Amniotic stem cell (primary cell): ENCODE results near the gene NKAIN2.

Source experiments
- DNase-seq: peaks from one replicate; lab custom pipeline; 2025; lab: John Stamatoyannopoulos, UW

The NKAIN2 gene

DNA sequence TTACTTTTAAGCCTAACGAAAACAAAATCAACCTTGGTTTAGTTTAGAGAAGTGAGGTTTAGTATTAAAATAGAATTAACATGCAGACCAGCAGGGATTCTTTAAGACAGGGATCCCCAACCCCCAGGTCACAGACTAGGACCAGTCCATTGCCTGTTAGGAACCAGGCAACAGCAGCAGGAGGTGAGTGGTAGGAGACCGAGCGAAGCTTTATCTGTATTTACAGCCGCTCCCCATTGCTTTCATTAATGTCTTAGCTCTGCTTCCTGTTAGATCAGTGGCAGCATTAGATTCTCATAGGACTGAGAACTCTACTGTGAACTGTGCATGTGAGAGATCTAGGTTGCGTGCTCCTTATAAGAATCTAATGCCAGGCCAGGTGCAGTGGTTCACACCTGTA lies 225.9 kb downstream of the NKAIN2 start:
- DNase-seq, result no peak

DNA sequence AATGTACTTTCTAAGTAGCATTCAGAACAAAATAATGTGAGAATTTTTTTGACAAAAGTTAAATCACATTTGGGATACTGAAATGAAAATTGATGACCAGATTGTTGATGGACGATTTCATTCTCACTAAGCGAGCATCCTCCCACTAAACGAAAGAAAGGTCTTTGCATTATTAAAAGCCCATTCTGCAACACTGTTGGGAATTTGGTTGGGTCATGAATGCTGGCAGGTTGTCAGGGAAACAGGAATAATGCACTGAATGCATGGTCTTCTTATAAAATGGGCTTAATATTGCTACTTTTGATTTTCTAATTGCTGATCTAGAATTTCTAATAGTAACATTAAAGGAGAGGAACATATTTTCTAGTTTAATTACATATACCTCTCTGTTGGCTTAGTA lies 229.8 kb downstream of the NKAIN2 start:
- DNase-seq, result no peak

DNA sequence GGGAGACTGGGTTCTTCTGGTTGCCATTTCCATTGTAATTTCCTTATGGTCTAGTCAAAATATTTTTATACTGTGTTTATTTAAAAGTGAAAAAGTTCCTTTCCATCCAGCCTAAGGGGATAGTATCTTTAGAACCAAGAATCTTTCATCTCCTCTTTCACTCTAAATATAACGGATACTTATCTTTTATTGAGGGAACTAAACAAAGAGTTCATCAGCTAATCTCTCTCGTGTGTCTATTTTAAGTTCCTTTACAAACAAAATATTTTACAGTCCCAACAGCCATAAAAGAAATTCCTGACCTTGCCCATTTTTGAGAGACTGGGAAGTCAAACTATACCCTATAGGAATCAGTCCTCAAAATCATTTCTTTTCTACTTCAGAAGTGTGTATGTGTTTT lies 232.7 kb downstream of the NKAIN2 start:
- no peak for DNase-seq

DNA sequence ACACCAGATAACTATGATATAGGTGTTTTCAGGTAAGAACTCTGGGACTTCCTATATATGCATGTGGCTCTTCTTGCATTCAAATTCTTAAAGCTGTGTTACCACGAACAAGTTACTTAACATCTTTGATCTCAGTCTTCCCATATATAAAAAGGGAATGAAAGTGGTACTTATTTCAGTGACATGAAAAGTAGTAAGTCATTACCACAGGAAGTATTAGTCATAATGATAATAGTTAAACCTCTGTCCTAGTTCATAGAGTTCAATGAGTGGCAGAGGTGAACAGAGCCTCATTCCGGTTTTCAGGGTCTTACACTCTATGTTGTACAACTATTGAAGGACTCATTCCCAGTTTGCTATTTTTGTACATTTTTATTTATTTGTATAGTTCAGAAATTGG lies 237.0 kb downstream of the NKAIN2 start:
- DNase-seq, result no peak

DNA sequence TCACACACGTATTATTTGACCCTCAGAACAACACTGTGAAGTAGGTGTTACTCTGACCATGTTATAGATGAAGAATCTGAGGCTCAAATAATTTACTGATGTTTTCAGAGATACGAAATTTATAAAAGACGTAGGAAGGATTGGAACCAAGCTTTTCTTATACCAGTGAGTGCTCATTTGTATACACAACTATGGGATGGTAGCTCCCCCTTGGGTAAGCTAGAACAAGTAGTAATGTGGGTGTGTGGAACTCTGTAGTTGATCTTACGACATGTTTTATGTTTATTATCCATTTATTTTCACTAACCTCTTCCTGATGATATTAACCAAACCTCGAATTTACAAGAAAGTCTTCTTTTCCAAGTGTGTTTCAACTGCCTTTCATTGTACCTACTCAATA lies 248.5 kb downstream of the NKAIN2 start:
- no peak for DNase-seq

DNA sequence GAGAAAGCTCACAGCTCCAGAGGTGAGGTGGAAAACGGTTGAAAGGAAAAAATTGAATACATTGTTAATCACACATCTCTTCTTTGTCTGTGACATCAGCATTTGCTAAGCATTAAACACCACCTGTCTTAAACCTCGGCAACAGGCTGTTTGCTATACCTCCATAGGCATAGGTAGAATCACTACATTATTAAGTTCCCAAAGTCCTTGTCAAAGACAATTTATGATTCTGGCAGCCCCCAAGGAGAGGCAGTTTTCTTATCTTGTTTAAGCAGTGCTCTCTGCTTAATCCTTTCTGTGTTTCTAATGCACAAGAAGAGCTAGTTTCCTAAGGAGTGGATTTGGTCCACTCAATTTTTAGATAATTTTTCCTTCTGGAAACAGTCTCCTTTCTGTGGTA lies 249.7 kb downstream of the NKAIN2 start:
- DNase-seq, result no peak

DNA sequence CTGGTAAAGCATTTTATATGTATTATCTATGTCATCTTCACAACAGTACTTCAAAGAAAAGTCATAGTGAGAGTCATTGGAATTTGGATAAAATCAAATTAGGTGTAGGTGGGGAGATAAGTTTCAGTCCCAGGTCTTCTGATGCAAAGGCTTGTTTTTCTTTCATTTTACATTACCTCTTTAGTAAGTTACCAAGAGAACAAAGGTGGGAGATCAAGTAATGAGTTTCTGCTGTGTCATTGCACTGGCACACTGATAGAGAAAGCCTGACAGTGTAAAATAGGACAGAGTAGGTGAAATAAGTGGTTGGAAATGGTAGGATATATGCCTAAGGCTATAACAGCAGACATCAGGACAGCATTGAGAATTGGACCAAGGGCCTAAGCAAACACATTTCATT lies 250.4 kb downstream of the NKAIN2 start:
- no peak for DNase-seq

DNA sequence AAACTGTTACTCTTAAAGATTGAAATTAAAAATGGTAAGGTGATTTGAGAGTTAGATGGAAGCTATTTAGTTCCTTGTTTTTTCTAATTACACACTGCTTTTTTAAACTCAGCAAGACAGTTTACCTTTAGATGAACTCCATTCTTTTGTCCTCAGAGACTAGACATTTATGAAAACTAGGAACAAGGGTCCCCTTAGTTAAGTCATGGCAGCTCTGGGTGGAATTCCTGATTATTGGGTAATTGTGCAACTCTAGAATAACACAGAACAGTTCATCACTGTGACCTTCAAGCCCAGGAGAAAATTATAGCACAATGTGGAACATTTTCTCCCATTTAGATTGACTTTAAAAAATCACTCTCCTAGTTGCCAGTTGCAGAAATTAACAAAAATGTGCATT lies 251.7 kb downstream of the NKAIN2 start:
- DNase-seq, result no peak

DNA sequence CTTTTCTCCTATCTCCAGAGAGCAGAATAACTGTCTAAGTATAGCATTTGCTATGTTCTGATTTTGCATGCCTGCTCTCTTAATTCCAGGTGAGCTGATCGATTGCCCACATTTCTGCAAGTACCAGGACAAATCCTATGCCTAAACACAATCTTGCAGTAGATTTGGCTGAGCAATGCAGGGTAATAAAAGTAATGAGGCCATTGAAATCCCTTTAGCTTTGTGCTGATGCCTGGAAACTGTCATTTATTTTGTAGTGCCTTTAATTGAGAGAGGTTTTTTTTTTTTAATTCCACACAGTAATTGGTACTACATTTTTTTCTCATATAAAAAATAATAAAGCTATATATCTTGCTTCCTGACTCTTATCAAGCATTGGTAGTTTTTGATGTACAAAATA lies 252.3 kb downstream of the NKAIN2 start:
- DNase-seq, result no peak

DNA sequence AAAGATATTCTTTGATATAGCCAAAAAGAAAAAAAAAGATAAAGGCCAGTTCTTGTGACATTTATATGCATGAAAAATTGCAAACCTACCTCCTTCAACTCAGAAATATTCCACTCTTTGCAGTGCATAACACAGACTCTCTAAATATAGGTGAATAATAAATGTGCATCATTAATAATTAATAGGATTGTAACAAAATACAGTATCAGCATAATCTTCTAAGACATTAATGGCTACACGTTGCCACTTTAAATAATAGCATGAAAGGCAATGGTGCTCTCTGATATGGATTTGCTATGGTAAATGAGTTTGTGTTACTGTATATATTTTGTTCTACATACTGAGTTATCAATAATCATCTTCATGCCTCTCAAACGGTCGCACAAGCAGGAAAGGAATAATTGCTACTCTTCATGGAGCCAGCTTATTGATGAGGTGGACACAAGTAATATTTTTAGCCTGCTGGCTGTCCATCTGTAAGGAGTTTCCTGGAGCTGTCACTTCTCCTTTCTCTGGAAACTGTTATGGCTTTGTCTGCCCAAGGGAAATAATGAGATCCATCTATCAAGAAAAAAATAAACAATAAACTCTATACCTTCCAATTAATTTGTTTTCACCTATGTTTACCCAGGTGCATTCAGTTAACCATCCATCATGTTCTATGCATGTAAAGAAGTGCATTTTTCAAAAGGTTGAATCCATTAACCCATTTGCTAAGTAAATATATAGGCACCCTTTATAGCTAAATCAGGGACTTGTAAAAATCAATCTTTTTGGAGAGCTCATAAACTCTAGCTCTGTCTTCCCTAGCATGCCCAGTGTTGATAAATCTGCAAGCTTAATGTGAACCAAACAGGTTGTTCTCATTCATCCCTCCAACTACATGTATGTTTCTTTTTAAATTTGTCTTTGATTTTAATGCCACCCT lies 253.0 kb downstream of the NKAIN2 start:
- no peak for DNase-seq

DNA sequence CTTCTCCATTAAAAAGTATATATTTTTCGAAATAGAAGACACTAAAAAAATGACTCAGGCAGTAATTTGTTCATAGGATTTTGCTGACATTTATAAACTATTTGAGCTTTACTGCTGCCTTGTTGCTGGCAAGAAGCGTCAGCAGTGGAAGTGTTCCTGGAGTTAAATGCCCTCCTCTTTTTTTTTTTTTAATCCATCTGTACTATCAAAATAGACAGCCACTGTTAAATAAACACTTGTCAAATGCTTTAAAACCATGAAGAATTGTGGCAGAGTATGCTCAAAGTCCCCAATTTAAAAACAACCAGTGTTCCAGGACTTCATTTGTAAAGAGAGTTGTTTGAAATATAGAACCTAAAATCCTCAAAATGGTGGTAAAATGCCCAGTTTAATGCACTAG lies 253.8 kb downstream of the NKAIN2 start:
- DNase-seq, result no peak

DNA sequence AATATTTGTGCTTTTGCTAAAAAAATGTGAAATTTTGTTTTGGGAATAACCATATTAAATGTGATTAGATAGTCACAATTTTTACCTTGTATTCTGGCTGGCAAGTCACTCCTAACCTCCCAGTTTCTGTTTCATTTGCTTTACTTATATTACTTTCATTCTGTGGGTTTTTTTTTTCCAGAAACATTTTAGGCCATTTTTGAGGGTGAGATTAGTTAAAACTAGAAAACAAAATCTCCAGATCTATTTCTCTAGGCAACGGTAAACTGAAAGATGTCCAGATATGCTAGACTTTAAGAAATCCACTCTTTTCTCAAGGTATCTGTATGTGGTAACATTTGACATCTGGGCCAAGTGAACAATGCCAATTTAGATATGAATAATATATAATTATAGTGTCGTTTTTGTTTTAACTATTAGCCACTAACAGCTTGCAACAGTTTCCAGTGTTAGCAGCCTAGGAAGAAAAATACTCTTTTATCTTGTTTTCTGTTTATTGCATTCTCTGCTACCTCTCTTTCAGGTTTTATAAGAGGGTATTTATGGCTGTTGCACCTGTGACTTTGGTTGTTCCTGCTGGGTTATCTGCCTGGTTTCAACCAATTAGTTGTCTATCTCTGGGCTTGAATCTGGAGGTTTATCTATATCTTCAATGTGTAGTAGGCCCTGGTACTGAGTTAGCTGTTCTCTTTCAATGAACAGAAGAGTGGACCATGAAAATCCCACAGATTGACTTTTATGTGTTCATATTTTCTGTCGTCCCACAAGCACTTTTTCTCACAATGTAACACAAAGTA lies 260.9 kb downstream of the NKAIN2 start:
- no peak for DNase-seq

DNA sequence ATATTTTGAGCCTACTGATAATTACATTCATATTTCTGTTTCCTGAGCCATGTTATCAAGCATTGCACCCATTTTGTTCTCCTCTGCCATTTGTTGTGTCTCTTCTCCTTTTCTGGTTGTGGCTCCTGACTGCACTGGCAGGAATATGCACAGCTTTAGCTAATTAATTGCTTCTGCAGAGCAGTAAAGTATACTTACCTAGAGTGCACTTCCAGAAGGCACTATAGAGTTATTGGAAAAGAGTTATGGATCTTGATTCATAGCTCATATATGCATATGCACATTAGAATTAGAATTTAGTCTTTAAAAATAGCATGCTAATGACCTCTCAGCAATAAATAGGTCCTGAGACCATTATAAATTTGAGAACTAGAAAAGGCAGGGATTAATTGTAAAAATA lies 262.6 kb downstream of the NKAIN2 start:
- DNase-seq, result no peak

DNA sequence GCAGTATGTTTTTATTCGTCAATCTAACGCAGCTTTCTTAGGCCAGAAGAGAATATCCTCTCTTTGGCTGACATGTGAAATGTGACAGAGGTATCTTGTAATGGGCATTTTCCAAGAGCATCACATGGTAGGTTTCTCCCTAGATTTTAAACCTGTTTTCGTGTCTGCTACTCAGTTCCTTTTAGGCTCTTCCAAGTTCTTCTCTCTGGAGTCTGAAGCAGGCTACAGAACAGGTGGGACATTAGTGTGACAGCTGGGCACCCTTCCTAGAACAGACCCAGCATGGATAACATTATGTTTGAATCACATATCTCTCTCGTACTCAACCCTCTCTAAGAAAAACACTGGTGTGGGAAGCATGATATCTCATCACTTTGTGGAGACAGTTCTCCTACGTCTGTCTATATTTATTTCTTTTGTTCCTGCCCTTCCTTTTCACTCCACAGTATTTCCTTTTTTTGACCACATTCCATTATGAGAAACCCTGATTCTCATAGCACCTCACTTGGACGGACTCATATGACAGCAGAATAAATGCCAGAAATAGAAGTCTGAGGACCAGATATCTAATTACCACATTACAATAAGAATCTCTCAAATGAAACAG lies 263.4 kb downstream of the NKAIN2 start:
- DNase-seq, result no peak

DNA sequence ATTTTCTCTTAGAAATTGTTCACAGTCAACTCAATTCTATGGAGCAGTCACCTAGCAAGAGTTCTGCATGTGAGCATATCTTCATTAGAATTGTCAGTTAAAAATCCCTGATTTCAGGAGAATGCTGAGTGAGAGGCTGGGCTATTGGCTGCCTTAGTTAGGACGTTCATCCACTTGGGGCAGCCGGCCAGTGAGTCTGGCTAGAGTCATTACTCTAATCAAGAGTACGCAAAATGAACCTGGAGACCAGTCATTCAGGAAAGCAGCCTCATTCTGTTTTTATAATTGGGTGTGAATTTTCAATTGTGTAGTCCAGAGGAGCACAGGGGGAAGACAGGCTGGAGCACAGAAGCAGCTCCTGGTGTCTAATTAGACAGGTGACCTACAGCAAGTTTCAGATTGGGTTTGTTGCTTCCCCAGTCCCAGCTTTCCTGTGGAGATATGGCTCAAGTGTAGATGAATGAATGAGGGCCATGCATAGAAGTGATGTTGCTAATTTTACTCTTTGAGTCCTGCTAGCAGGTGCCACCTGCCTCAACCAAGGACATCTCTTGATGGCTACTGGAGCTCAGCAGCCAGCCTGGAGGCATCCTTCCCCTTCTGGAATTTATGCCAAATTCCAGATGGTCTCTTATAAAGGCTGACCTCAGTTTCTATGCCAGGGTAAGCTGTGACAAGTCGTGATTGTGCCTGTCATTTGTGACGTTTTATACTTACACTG lies 265.7 kb downstream of the NKAIN2 start:
- no peak for DNase-seq

DNA sequence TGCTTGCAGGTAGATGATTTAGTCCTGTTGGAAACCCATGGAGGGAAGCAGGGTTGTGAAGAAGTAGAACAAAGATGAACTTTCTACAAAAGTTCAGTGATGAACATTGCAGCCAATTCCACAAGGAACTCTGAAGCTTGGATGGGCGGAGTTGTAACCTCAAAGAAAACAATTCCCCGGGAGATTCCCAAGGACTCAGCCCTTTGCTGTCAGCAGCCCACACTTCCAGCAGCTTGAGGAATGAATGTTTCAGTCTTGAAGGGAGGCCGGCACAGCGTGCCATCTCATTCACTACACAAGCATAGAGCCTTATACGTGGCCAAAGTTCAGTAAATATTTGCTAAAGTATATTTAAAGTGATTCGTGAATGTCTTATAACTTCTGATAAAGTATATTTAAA lies 269.4 kb downstream of the NKAIN2 start:
- no peak for DNase-seq

DNA sequence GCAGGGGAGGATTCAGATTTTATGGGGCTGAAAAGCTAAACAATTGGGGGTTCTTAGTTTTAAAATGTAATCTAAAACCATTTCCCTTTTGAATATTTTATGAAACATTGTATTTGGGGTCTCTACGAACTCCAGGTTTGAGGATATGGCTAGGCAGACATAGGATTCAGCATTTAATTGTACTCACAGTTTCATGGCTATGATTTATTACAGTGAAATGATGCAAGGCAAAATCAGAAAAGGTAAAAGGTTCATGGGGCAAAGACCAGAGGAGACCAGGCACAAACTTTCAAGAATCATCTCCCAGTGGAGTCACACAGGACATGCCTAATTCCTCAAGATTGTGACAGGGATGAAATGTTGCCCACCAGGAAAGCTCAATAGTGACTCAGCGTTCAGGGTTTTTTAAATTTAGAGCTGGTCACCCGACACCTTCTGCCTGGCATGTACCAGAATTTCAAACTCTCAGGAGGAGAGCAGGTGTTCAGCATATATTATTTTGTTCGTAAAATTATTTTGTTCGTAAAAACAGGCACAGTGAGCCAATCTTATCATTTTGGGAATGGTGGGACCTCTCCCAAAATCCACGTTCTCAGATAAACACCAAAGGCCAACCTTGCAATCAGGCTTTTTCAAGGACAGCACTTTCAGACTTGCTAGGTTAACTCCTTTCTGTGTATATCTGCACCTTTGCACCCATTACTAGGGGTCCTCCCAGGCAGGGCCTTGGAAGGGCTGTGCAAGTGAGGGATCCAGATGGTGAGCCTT lies 270.3 kb downstream of the NKAIN2 start:
- DNase-seq, result no peak

DNA sequence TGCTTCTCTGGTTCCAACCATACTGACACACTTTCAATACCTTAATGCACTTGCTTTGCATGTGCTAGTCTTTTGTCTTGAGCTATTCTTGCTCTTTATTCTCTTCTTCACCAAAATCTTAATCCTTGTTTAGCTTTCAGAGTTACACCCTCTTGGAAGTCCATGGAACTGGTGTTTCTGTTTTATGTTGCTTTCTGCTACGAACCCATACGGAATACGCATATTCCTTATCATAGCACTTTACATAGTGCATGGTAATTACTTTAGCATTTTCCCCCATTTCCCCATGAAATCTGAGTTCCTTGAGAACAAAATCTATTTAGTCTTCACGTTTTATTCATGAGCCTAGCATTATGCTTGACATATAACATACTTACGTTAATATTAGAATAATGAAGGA lies 270.9 kb downstream of the NKAIN2 start:
- no peak for DNase-seq

DNA sequence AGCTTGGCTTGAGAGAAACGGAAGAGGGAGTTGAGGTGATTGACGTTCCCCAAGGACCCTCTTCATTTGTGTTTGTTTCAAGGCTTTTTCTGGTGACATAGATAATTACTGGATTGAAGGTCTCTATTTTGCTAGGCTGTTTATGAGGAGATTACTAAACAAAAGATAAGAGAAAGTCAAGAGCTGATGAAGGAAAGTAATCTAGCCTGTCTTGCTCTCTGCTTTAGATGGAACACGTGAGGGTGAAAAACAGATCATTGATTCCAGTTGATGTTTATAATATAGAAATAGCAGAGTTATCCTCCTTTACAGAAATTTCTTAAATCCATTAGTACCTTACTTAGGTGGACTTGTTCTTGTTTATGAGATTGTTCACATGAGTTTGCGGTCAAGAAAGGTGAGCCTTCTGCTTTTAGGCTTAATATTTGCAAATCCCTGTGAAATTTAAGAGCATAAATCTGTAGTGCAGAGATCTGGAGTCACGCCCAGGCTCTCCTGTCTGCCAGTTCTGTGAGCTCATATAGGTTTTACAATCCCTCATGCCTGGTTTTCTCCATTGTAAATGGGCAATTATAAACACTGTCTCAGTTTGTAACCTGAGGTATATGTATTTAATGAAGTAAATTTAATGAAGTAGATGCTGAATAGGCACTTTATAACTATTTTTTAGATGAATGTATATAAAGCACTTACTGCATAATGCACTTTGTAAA lies 272.8 kb downstream of the NKAIN2 start:
- DNase-seq, result no peak

DNA sequence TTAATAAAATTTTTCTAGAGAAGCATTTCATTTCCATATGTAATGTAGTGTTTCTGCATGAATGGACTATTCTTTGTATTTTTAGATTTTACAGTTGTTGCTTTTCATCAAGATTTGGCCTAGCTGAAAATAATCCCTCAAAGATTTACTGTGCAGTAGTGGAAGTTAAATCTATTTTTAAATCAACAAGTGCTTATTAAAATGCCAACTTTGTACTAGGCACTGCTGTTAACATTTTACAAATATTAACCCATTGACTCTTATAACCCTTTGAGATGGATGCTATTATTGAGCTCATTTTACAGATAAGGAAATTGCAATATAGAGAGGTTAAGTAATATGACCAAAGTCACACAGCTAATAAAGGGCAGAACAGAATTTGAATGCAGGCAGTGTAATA lies 274.5 kb downstream of the NKAIN2 start:
- DNase-seq, result no peak

DNA sequence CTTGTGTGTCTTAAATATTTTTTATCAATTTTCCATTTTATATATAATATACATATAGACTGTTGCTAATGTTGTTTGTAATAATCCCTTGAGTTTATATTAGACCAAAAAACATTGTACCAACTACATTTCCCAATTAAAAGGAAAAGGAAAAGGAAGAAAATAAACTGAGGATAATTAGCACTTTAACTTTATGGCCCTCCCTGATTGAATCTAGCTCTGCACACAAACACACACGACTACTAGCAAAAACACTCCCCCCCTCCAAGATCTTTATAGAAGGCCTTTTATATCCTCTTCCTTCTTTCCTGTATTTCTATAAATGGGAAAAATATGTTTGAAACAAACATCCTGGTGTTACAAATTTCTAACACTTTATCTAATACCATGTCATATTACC lies 276.8 kb downstream of the NKAIN2 start:
- DNase-seq, result no peak
